Ovary (tissue), 3 donors: Measurements from ENCODE around the gene GPD1.
A peak's percentile ranks its signal among the peaks of the same experiment; 100 is the strongest.

ENCODE experiments used
- CTCF ChIP-seq, 3 donors: fragments of 450-650 bp in 2 of 3; fragments of 200-600 bp in 1 of 3; IDR thresholded peaks; one replicate each; pipeline versions ENCODE4 v1.5.1 to v1.8.0; 2016 to 2022; ENCODE audit warnings: antibody characterized with exemption in 3 of 3, mild to moderate bottlenecking in 1 of 3
- EP300 ChIP-seq: sonication (generic); formaldehyde crosslinking; IDR thresholded peaks from one replicate; pipeline ENCODE4 v1.6.1; 2017; ENCODE audit warnings: antibody characterized with exemption
- POLR2A ChIP-seq: fragments of 450-650 bp; IDR thresholded peaks from one replicate; pipeline ENCODE4 v1.6.1; 2017; ENCODE audit warnings: antibody characterized with exemption, mild to moderate bottlenecking, moderate library complexity
- donor health status: DM: no; HTN: no; CAD: no.

DNA sequence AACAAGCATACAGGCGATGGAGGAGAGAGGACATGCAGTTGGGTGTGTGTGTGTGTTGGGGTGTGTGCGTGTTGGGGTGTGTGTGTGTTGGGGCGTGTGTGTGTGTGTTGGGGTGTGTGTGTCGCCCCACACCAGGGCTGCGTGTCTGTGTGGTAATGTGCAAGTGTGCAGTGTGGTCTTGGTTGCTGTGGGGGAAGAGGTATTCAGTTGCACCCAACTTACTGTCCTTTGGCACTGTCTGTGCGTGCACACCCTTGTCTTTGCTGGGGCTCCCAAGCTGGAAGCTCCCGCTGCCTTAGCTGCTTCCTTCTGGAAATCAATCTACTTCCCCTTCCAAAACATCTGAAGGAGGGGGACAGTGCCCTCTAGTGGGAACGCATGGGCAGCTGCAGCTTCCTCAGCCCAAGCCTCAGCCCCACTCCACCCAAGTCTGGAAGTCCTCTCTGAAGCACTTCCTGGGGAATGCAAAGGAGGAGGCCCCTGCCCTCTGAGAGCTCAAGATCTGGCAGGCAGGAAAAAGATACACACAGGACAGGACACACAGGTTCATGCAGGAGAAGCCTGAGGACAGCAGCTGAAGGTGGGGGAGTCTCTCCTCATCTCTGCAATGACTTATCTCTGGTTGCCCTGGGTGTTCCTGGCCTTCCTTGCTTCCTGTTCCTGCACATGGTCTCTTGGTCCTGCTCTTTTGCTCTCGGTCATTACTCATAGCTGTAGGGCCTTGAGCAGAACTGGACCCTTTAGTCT is 33.3 kb upstream of the GPD1 start:
- TF ChIP-seq POLR2A, result no peak
- peak; percentile 87 to 93 (median 88) for TF ChIP-seq CTCF (IDR thresholded peaks at IDR 0.05)
- TF ChIP-seq EP300, result no peak
